Measurements from ENCODE around the gene SYT8. TPM values are rescaled to one million over a fixed set of nuclear protein-coding genes. Genes with fewer than 3 reads are reported as not detected.
"Not testable (repeated sequence)": the region's sequence is repeated elsewhere in the genome, so short reads cannot be mapped to it uniquely, and the experiment has no call there.

SYT8 gene
- total RNA-seq, 1 donor from 2014 or later = 0.30 TPM

DNA sequence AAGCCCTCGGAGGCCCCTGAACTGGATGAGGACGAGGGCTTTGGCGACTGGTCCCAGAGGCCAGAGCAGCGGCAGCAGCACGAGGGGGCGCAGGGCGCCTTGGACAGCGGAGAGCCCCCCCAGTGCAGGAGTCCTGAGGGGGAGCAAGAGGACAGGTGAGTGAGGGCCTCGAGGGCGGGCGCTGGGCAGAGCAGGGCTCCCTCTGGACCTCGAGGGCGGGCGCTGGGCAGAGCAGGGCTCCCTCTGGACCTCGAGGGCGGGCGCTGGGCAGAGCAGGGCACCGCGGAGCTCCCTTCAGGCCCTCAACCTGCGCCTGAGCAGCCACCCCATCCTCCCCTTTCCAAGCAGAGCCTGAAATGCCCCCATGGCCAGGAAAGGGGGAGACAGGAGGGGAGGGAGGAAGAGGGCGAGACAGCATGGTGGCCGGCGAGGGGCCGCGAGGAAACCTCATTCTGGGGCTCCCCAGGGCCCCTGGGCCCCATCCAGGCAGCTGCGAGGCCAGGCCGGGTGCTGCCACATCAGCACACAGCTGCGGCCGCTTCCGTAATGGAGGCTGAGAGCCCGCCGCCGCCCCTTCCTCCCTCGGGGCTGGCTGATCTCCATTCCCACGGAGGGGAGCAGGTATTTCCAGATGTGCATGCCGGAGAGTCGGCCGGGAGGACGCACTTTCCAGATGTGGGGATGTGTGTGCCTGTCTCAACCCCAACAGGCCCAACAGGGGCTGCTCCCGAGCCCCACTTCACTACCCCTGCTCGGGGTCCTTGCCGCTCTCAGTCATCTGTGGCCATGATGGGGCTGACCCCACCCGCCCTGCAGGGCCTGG is 46.9 kb downstream of the SYT8 start:
- no peak for ATAC-seq
- DNase-seq (ENCODE audit: low spot score) = no peak

DNA sequence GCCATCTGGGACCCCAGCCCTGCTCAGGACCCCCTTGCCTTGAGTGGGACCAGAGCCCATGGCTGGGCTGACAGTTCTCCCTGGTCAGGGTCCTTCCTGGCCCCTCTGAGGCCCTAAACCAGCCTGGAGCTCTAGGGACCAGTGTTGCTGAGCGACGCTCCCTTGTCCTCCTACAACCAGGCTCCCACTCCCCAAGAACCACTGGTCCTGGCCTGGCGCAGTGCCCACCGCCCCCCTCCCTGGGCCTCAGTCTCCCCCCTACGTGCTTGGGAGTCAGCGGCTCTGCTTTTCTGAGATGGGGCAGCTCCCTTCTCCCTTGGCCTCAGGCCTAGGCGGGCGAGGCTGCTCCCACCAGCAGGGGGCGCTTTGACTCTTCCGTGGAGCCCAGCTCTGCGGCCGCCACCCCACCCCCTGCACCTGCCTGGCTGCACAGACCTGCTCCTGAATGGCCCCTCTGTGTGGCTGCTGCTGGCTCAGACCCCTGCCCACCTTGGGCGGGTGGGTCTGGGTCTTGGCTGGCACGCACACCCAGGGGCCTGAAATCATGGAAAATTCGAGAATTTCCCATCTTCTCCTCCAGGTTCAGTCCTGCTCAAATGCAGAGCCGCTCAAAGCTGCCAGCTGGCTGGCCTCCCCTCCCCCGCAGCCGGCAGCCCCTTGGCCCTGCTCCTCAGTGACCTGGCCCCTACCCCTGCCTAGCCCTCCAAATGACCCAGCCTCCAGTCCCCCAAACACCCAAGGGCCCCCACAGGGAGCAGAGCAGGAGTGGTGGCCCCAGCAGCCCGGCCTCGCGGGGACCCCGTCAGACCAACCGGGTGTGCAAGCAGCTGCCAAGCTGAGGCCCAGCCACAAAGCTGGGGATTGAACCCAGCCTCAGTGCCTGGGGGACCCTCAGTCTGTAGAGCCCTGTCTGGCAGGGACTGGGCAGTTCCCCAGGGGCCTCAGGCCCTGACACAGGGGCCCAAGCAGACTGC is 47.8 kb downstream of the SYT8 start:
- ATAC-seq (peak; percentile 97), DNase-seq (ENCODE audit: low spot score) (peak; percentile 85)

DNA sequence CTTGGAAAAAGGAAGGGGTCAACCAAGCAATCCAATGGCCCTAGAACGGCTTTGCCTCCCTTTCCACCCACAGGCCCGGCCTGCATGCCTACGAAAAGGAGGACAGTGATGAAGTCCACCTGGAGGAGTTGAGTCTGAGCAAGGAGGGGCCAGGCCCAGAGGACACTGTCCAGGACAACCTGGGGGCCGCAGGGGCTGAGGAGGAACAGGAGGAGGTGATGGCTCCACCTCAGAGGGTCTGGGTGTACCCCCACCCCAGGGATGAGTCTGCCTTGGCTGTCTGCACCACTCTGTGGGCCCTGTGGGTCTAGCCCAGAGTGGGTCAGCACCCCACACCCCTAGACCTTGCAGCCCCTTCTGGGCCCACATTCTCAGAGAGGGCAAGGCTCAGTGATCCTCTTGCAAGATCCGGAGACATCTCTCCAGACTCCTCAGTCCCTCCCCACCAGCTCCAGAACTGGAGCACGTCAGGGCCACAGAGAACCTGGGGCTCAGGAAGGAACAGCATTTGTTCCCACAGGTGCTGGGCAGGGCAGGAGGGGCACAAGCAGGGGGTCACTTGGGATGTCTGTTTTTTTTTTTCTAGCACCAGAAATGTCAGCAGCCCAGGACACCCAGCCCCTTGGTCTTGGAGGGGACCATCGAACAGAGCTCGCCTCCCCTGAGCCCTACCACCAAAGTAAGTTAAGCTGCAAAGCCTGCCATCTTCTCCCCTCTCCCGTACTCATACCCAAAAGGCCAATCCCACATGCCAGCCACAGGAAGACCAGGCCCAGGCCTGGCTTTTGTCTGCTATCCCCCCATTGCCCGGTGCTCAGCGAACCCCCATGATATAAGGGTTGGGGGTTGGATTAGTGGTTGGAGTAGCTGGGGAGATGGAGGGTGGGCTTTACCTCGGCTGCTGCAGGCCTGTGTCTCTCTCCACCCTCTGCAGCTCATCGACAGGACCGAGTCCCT is 48.8 kb downstream of the SYT8 start:
- no peak for DNase-seq (ENCODE audit: low spot score)

DNA sequence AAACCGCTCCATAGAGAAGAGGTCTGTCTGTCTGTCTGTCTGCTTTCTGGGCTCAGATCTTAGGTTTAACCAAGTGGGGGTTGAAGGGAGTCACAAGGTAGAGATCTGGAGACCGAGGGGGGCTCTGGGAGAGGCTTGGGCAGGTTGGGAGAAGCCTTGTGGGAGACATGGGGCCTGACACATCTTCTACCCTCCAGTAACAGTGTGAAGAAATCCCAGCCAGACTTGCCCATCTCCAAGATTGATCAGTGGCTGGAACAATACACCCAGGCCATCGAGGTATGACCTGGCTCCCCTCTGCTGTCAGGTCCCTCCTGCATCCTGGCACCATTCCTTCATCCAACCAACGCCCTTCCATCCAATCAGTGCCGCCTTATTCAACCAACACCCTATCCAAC is 49.5 kb downstream of the SYT8 start:
- ATAC-seq (no peak), DNase-seq (ENCODE audit: low spot score) (no peak)

More for the DNA sequence above, 48.8 kb downstream of the SYT8 start:
- ATAC-seq = no peak

DNA sequence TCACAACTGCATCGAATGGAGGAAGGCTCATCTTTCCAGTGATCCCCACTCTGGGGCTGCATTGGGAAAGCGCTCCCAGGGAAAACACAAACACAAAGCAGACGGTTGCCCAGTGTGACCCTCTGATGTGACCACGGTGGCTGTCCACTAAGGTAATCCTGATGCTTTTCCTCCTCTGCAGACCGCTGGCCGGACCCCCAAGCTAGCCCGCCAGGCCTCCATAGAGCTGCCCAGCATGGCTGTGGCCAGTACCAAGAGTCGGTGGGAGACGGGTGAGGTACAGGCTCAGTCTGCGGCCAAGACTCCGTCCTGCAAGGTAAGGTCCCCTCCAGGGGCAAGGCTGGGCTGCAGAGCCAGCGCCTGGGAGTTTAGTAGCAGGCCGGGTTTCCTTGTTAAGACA is 51.8 kb downstream of the SYT8 start:
- not testable (repeated sequence) for ATAC-seq

More for the DNA sequence above, 51.8 kb downstream of the SYT8 start:
- DNase-seq (ENCODE audit: low spot score) = not testable (repeated sequence)

Other genes with a start within 250 kb of the SYT8 start
- not detected for gene KRTAP5-1, start 249.7 kb upstream of the SYT8 start, total RNA-seq
- gene KRTAP5-2, start 236.7 kb upstream of the SYT8 start, total RNA-seq = not detected
- not detected for gene KRTAP5-3, start 226.5 kb upstream of the SYT8 start, total RNA-seq
- gene KRTAP5-4, start 212.9 kb upstream of the SYT8 start, total RNA-seq = not detected
- not detected for gene KRTAP5-5, start 205.2 kb upstream of the SYT8 start, total RNA-seq
- gene KRTAP5-6, start 137.8 kb upstream of the SYT8 start, total RNA-seq = 1.4 TPM
- 15.7 TPM for gene IFITM10, start 84.4 kb upstream of the SYT8 start, total RNA-seq
- gene CTSD, start 71.1 kb upstream of the SYT8 start, total RNA-seq = 564 TPM
- not detected for gene TNNI2, start 4.0 kb downstream of the SYT8 start, total RNA-seq
- 3.6 TPM for gene LSP1, start 18.1 kb downstream of the SYT8 start, total RNA-seq
- not detected for gene PRR33, start 56.9 kb downstream of the SYT8 start, total RNA-seq
- gene TNNT3, start 84.7 kb downstream of the SYT8 start, total RNA-seq = not detected
- gene MRPL23, start 112.3 kb downstream of the SYT8 start, total RNA-seq = 47.2 TPM
- 199 TPM for gene H19, start 162.9 kb downstream of the SYT8 start, total RNA-seq